ENCODE measurements around the gene CYB5R3.

The CYB5R3 gene

GRCh38 chr22:42692239-42693054, 43.3 kb upstream of the CYB5R3 start:
- TF ChIP-seq CTCF (IDR thresholded peaks at IDR 0.05; ENCODE audit: low read depth, low read length): no peak
- no peak overlapping the region for H3K4me3 ChIP-seq (replicated peaks in 1 of 2; ENCODE audit: low read depth in 2 of 2, low read length in 2 of 2)
- no peak for DNase-seq (ENCODE audit: low read depth in 2 of 2)

DNA sequence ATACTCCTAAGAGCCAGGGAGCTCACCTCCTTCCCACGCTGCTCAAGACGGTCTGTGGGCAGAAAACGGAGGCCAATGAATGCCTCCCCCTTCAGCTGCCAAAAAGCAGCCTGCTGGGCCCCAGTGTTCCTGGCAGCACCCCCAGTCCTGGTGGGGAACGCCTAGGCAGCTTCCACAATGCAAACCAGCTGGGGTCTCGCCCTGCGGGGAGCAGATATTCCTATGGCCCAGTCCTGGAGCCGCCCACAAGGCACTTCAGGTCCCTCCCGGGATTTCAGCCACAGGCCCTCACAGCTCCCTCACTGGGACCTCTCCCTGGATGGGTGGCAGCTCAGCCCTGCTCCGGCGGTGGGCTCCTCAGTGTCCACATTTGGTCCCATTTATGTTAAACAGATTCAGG, 42.2 kb upstream of the CYB5R3 start:
- no peak for TF ChIP-seq CTCF (IDR thresholded peaks at IDR 0.05; ENCODE audit: low read depth, low read length)
- H3K4me3 ChIP-seq (replicated peaks in 1 of 2; ENCODE audit: low read depth in 2 of 2, low read length in 2 of 2): no peak overlapping the region
- no peak for DNase-seq (ENCODE audit: low read depth in 2 of 2)

GRCh38 chr22:42688241-42689211, 39.3 kb upstream of the CYB5R3 start:
- no peak overlapping the region for H3K4me3 ChIP-seq (replicated peaks in 1 of 2; ENCODE audit: low read depth in 2 of 2, low read length in 2 of 2)
- DNase-seq (ENCODE audit: low read depth in 2 of 2): peak; percentile 95 to 98
- no peak for TF ChIP-seq CTCF (IDR thresholded peaks at IDR 0.05; ENCODE audit: low read depth, low read length)

- H3K4me3 ChIP-seq (replicated peaks in 1 of 2; ENCODE audit: low read depth in 2 of 2, low read length in 2 of 2): no peak overlapping the region
- no peak for DNase-seq (ENCODE audit: low read depth in 2 of 2)
- no peak for TF ChIP-seq CTCF (IDR thresholded peaks at IDR 0.05; ENCODE audit: low read depth, low read length)
Measured at GRCh38 chr22:42686756-42687491, 37.7 kb upstream of the CYB5R3 start.

DNA sequence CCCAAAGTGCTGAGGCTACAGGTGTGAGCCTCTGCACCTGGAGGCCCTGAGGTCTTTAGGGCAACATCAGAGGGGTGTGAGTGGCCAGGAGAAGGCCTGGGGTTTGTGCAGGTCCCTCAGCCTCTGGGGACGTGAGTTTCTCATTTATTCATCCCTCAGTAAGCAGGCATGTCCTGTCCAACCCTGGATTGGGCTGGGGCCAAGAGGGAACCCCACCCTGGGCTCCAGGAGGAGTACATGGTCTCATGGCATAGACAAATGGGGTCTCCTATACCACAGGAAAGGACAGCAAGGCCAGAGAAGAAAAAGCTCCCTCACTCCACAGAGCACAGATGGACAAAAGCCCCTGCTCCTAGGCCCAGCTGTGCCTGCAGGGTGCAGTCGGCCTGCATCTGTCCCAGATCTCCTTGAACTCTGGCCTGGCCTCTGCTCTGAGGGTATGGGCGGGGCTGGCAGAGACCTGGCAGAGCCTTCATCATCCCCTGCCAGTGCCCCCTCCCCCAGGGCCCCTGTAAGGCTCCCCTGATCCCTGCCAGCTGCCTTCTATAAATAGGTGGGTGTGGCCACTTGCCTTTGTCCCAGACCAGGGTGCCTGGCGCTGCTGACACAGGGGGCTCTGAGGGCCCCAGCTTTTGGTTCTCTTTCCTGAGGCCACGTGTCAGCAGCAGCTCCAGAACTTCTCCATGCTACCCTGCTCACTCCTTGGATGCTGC, 36.9 kb upstream of the CYB5R3 start:
- DNase-seq (ENCODE audit: low read depth in 2 of 2): peak in 1 of 2 donors; percentile 50
- no peak overlapping the region for H3K4me3 ChIP-seq (replicated peaks in 1 of 2; ENCODE audit: low read depth in 2 of 2, low read length in 2 of 2)
- no peak for TF ChIP-seq CTCF (IDR thresholded peaks at IDR 0.05; ENCODE audit: low read depth, low read length)

Data from cardiac fibroblast (primary cell).